HG02973 (cell line): Measurements from ENCODE around the gene STAT3.
"Not testable (repeated sequence)": the region's sequence is repeated elsewhere in the genome, so short reads cannot be mapped to it uniquely, and the experiment has no call there.

ENCODE experiments used
- ATAC-seq: cut with Tn5 transposase; IDR thresholded peaks from one replicate; pipeline ENCODE4 v1.9.1; 2021; ENCODE audit warnings: moderate library complexity; ENCODE audit not compliant: unreplicated experiment

The STAT3 gene

GRCh38 chr17:42264366-42264765, 123.9 kb downstream of the STAT3 start:
- ATAC-seq, result not testable (repeated sequence)
